Caco-2 (cell line): ENCODE results near the gene RGS13. TPM values are rescaled to one million over a fixed set of nuclear protein-coding genes. Genes with fewer than 3 reads are reported as not detected.

Source experiments
- BruUV-seq: library from RNA; stranded (reverse); fragments of 400-500 nt; replicated peaks from 2 replicates; lab custom pipeline; 2021; lab: Mats Ljungman, UMichigan
- CTCF ChIA-PET: fragments of 300-600 bp; sonication (Branson Sonifier 250); formaldehyde crosslinking; loops from one replicate; lab custom pipeline; 2022; ENCODE audit warnings: antibody characterized with exemption; lab: Charles Lee
- POLR2A ChIA-PET: fragments of 300-600 bp; sonication (Branson Sonifier 250); formaldehyde crosslinking; loops from one replicate; lab custom pipeline; 2022; ENCODE audit warnings: antibody characterized with exemption; lab: Charles Lee
- DNase-seq, 2 experiments: peaks; one replicate each; pipeline versions ENCODE4 v3.0.0 to v3.0.0-alpha.2; 2020 to 2022
- H3K27me3 ChIP-seq: replicated peaks from 2 replicates; pipeline ENCODE4 v1.6.0; 2011; ENCODE audit warnings: low read length; ENCODE audit not compliant: control insufficient read depth, insufficient read depth
- H3K36me3 ChIP-seq: 2 replicates; pipeline ENCODE4 v1.5.1; 2011; ENCODE audit warnings: low read length; ENCODE audit not compliant: control insufficient read depth, insufficient read depth
- H3K4me1 ChIP-seq: fragments of 250-450 bp; sonication (Bioruptor Pico); 2 replicates; pipeline ENCODE4 v1.5.1; 2020; ENCODE audit warnings: mild to moderate bottlenecking
- H3K4me3 ChIP-seq: 2 replicates; pipeline ENCODE4 v1.5.1; 2011; ENCODE audit warnings: low read depth, mild to moderate bottlenecking, control low read depth, low read length
- H3K9me3 ChIP-seq: fragments of 250-450 bp; sonication (Bioruptor Pico); 2 replicates; pipeline ENCODE4 v1.5.1; 2020; ENCODE audit warnings: mild to moderate bottlenecking, moderate library complexity
- H3K27ac Mint-ChIP-seq: one replicate; pipeline ENCODE4 v1.8.0; 2022; ENCODE audit warnings: mixed read lengths; ENCODE audit not compliant: unreplicated experiment
- H3K27me3 Mint-ChIP-seq: one replicate; pipeline ENCODE4 v1.8.0; 2022; ENCODE audit warnings: mixed read lengths; ENCODE audit not compliant: insufficient read depth, unreplicated experiment
- H3K36me3 Mint-ChIP-seq: one replicate; pipeline ENCODE4 v1.8.0; 2022; ENCODE audit warnings: mild to moderate bottlenecking, mixed read lengths; ENCODE audit not compliant: insufficient read depth, unreplicated experiment
- H3K4me1 Mint-ChIP-seq: one replicate; pipeline ENCODE4 v1.8.0; 2022; ENCODE audit warnings: low read depth, mixed read lengths; ENCODE audit not compliant: unreplicated experiment
- H3K4me3 Mint-ChIP-seq: one replicate; pipeline ENCODE4 v1.8.0; 2022; ENCODE audit warnings: mild to moderate bottlenecking, moderate library complexity, mixed read lengths; ENCODE audit not compliant: unreplicated experiment
- H3K9me3 Mint-ChIP-seq: one replicate; pipeline ENCODE4 v1.8.0; 2022; ENCODE audit warnings: mixed read lengths; ENCODE audit not compliant: unreplicated experiment
- CTCF ChIP-seq, 2 experiments: fragments of 200-600 bp in 1 of 2; IDR thresholded peaks; 1 replicate in 1 of 2; 2 replicates in 1 of 2; pipeline versions ENCODE4 v1.5.1 to v1.8.0; 2011 to 2022; ENCODE audit warnings: antibody characterized with exemption in 1 of 2, control low read depth in 1 of 2, inconsistent platforms in 1 of 2, low read depth in 1 of 2, low read length in 1 of 2, mild to moderate bottlenecking in 1 of 2, moderate library complexity in 1 of 2; ENCODE audit not compliant: insufficient read depth in 1 of 2, severe bottlenecking in 1 of 2, unreplicated experiment in 1 of 2
- intact Hi-C: fragments of 100-400 bp; cut with micrococcal nuclease; formaldehyde crosslinking; loops from one replicate; pipeline ENCODE4 v1.10.0; 2022; ENCODE audit not compliant: unreplicated experiment
- total RNA-seq: library from RNA; stranded (reverse); gene quantifications from 2 replicates; pipeline ENCODE4 v1.2.3, GENCODE V29; 2022

The RGS13 gene
- total RNA-seq, 1 experiment from 2014 or later: not detected

DNA sequence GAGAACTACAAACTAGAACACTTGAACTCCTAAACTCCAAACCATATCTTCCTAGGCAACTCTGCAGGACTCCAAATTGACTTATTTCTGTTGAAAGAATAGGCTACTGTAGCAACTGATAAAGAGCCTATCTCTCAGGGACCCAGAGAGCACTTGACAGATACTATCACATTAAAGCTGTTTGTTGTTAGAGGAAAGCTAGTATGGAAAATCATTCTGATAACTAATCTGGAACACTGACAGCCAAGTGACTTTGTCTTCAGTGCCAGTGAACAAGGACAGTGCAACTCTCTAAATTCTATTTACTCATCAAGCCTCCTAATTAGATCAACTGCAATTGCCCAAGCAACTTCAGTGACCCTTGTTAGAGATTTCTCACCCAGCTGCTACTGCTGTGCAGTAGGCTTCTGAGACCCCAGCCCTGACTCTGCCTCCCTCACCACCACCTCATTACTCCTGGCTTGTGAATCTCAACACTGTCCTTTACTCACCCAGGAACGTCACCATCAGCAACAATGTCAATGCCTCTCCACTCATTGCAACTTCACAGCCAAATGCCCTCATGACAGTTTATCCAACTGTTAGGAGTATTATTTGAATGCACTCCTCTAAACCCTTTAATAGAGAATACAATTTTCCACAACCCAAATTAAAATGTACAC is 7.4 kb upstream of the RGS13 start:
- TF ChIP-seq CTCF (IDR thresholded peaks at IDR 0.05; ENCODE audit: insufficient read depth in 1 of 2, low read depth in 1 of 2, low read length in 1 of 2, severe bottlenecking in 1 of 2, unreplicated experiment in 1 of 2): no peak
- Mint-ChIP-seq H3K27ac (no peak overlapping the region), H3K27me3 (no peaks in the 10 kb centered on the region), H3K4me3 (no peak overlapping the region), H3K4me1 (no peaks in the 10 kb centered on the region), H3K36me3 (no peaks in the 10 kb centered on the region), H3K9me3 (no peaks in the 10 kb centered on the region)
- Histone ChIP-seq H3K36me3 (no peaks in the 10 kb centered on the region), H3K4me3 (no peak overlapping the region), H3K27me3 (no peaks in the 10 kb centered on the region), H3K4me1 (peaks cover 28% of the 10 kb centered on the region), H3K9me3 (no peaks in the 10 kb centered on the region)
- no TSS peak for BruUV-seq
- ChIA-PET POLR2A (no interaction called here), CTCF (no interaction called here)
- intact Hi-C loops: no loop called here
- no peak for DNase-seq

- no peak for DNase-seq
- Mint-ChIP-seq H3K4me1 (no peaks in the 10 kb centered on the region), H3K36me3 (no peaks in the 10 kb centered on the region), H3K27me3 (no peaks in the 10 kb centered on the region), H3K9me3 (no peaks in the 10 kb centered on the region), H3K4me3 (no peak overlapping the region), H3K27ac (no peak overlapping the region)
- intact Hi-C loops: loop anchor here (10.0 kb wide), 1 partner anchor 375 kb away; no protein-coding TSS in a partner anchor
- no peak for TF ChIP-seq CTCF (IDR thresholded peaks at IDR 0.05; ENCODE audit: insufficient read depth in 1 of 2, low read depth in 1 of 2, low read length in 1 of 2, severe bottlenecking in 1 of 2, unreplicated experiment in 1 of 2)
- ChIA-PET CTCF (no interaction called here), POLR2A (no interaction called here)
- Histone ChIP-seq H3K9me3 (no peaks in the 10 kb centered on the region), H3K27me3 (no peaks in the 10 kb centered on the region), H3K4me3 (no peak overlapping the region), H3K4me1 (peaks cover 28% of the 10 kb centered on the region), H3K36me3 (no peaks in the 10 kb centered on the region)
- BruUV-seq: no TSS peak
These were observed 6.3 kb upstream of the RGS13 start for GRCh38 chr1:192629612-192630011.

DNA sequence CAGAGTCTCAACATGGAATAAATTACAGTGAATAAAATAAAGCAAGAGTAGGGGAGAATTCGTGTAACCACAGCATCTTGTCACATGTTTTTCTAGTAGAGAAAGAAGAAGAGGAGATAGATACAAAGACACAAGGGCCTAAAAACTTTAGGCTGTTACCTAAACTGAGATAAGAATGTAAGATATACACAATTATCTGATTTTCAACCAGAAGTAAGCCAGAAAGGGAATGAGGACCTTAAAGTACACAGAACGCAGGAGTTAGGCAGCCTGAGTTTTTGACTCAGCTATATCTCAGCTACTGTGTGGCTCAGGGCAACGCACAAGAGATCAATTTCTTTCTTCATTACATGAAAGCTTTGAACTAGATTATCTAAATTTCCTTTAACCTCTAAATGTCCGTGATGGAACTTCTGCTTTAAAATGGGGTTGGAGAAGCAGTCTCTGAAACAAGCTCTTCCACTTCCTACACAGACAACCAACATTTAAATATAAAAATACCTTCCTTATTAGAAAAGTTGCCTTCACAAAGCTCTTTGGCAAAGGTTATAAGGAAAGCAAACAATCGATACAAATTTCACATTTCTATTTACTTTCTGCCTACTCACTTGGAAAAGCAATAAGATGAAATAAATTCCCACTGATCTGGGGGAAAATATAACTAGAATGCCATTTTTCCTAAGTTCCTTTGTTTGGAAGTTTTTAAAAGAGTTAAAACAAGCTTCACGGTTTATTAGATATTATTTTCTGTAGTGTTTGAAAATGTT is 5.2 kb upstream of the RGS13 start:
- intact Hi-C loops: loop anchor here (10.0 kb wide), 1 partner anchor 374 kb away; no protein-coding TSS in a partner anchor
- no peak for DNase-seq
- Mint-ChIP-seq H3K4me1 (no peaks in the 10 kb centered on the region), H3K27me3 (no peaks in the 10 kb centered on the region), H3K9me3 (no peaks in the 10 kb centered on the region), H3K36me3 (no peaks in the 10 kb centered on the region), H3K4me3 (no peak overlapping the region), H3K27ac (no peak overlapping the region)
- Histone ChIP-seq H3K36me3 (no peaks in the 10 kb centered on the region), H3K27me3 (no peaks in the 10 kb centered on the region), H3K4me3 (no peak overlapping the region), H3K4me1 (peaks cover 28% of the 10 kb centered on the region), H3K9me3 (no peaks in the 10 kb centered on the region)
- no TSS peak for BruUV-seq
- ChIA-PET CTCF (no interaction called here), POLR2A (no interaction called here)
- no peak for TF ChIP-seq CTCF (IDR thresholded peaks at IDR 0.05; ENCODE audit: insufficient read depth in 1 of 2, low read depth in 1 of 2, low read length in 1 of 2, severe bottlenecking in 1 of 2, unreplicated experiment in 1 of 2)
